ENCODE data around the gene TPD52L2. TPM values are rescaled to one million over a fixed set of nuclear protein-coding genes. Genes with fewer than 3 reads are reported as not detected.

TPD52L2 gene
- total RNA-seq, 1 donor from 2014 or later, result 57.4 TPM

DNA sequence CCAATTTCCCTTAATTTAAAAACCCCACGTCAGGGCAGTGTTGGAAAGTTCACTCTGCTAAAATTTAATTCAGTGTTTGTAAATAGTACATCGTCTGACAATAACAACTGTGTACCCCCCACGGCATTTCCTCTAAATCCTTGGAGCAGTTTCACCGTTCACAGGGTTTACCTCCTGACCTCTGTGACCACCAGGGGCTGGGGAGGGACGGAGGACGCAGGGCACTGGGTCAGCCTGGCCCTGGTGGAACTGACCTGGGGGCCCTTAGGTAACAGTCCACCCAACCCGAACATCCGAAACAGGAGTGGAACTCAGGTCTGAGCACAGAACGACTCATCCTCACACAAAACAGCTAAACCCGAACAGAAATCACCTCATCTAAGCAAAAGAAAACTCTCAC lies 36.1 kb upstream of the TPD52L2 start:
- TF ChIP-seq, protein P1, sequence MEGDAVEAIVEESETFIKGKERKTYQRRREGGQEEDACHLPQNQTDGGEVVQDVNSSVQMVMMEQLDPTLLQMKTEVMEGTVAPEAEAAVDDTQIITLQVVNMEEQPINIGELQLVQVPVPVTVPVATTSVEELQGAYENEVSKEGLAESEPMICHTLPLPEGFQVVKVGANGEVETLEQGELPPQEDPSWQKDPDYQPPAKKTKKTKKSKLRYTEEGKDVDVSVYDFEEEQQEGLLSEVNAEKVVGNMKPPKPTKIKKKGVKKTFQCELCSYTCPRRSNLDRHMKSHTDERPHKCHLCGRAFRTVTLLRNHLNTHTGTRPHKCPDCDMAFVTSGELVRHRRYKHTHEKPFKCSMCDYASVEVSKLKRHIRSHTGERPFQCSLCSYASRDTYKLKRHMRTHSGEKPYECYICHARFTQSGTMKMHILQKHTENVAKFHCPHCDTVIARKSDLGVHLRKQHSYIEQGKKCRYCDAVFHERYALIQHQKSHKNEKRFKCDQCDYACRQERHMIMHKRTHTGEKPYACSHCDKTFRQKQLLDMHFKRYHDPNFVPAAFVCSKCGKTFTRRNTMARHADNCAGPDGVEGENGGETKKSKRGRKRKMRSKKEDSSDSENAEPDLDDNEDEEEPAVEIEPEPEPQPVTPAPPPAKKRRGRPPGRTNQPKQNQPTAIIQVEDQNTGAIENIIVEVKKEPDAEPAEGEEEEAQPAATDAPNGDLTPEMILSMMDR (conservative IDR thresholded peaks at IDR 0.05), result peak; percentile 9
- Mint-ChIP-seq H3K27me3 (ENCODE audit: low read depth) (peaks cover 14% of the 10 kb centered on the region), H3K4me3 (peak overlapping the region; percentile 90), H3K9me3 (no peaks in the 10 kb centered on the region), H3K27ac (ENCODE audit: unreplicated experiment) (no peak overlapping the region), H3K4me1 (peaks cover 41% of the 10 kb centered on the region), H3K36me3 (ENCODE audit: low read depth) (no peaks in the 10 kb centered on the region)
- DNase-seq (ENCODE audit: low read depth, low spot score), result no peak

DNA sequence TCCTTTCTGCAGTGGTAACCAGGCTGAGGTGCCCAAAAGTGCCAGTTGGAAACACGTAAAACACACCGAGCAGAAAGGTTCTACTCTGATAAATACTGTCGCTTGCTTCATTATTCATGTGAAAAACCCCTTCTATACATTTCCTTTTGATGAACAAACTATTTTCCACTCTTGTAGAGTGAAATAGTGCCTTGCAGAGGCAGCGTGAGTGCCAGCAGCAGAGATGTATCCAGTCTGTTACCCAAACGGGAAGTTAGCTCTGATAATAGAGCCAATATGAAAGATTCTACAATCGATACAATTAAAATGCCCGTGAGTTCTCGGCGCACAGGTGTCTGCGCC lies 35.5 kb upstream of the TPD52L2 start:
- TF ChIP-seq, protein P1 (conservative IDR thresholded peaks at IDR 0.05), result no peak
- no peak for DNase-seq (ENCODE audit: low read depth, low spot score)
- H3K4me1 Mint-ChIP-seq, result peaks cover 39% of the 10 kb centered on the region
- no peaks in the 10 kb centered on the region for H3K9me3 Mint-ChIP-seq
- H3K27me3 Mint-ChIP-seq (ENCODE audit: low read depth), result peaks cover 14% of the 10 kb centered on the region
- H3K36me3 Mint-ChIP-seq (ENCODE audit: low read depth), result no peaks in the 10 kb centered on the region
- H3K27ac Mint-ChIP-seq (ENCODE audit: unreplicated experiment), result peak overlapping the region; percentile 15
- H3K4me3 Mint-ChIP-seq, result peak overlapping the region; percentile 90

DNA sequence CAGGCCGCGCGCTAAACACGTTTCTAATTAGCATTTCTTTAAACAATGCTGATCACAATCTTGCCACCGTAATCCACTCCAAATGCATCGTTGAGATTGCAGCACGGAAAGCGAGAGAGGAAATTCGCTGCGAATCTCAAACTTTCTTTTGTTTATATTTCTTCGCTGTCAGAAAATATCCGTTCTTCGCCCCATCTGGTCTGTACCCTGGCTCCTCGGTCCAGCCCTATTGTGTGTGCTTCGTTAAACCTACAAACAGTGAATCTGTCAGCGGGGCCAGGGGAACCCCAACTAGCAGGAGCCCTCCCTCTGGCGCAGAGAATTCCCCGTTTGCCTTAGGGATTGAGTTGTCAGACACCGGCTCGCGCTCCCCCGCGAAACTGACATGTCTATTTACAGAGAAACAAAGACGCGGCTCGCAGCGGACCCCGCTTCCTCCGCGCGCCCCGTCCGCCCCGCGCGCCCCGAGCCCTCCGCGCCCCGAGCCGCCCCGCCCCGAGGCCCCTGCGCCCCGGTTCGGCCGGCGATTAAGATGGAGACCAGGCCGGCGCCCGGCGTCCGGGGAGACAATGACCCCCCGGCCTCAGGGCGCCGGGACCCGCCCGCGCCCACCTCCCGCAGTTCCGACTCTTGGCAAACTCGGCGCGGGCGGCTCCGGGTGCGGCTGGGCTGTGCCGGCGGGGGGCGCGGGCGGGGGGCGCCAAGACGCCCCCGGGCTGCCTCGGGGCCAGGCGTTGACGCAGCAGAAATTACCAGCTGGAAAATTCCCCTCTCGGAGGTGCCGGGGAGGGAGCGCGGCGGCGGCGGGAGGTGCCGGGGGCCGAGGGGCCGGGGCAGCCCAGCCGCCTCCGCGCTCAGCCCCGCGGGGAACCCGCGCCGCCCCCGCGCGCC lies 34.9 kb upstream of the TPD52L2 start:
- Mint-ChIP-seq H3K27me3 (ENCODE audit: low read depth) (peaks cover 14% of the 10 kb centered on the region), H3K27ac (ENCODE audit: unreplicated experiment) (peak overlapping the region; percentile 15), H3K4me1 (peaks cover 44% of the 10 kb centered on the region), H3K9me3 (no peaks in the 10 kb centered on the region), H3K4me3 (peak overlapping the region; percentile 90), H3K36me3 (ENCODE audit: low read depth) (no peaks in the 10 kb centered on the region)
- DNase-seq (ENCODE audit: low read depth, low spot score), result no peak
- TF ChIP-seq, protein P1 (conservative IDR thresholded peaks at IDR 0.05), result no peak

DNA sequence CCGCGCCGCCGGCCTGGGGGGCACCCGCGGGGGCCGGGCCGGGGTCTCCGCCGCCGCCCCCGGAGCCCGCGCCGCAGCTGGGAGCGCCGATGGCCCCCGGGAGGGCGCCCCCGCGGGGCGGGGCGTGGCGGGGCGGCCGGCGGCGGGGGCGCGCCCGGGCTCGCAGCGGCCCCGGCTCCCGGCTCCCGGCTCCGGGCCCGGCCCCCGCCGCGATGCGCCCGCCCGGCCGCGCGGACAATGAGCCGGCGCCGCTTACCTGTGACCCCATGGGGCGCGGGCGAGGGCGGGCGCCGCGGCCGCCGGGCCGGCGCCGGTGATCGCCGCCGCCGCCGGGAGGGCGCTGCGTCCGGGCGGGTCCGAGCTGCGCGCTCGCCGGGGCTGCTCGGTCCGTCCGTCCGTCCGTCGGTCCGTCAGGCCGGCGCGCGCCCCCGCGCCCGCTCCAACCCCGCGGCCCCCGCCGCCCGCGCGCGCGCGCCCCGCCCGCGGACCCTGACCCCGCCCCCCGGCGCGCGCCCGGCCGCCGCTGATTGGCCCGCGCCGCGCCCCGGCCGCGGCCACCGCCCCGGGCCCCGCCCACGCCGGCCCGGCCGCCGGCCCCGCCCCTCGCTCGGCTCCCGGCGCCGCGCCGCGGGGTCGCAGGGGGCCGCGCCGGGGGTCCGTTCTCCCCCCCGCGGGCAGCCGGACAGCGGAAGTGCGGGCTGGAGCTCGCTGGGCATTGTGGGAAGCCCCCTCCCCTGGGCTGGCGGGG lies 34.1 kb upstream of the TPD52L2 start, which contains the start of gene ZBTB46:
ZBTB46 (minus strand) TSS at position 424 of the 748 bp plus-strand sequence. CDS start 40,507 bp downstream, outside the sequence.
- H3K4me1 Mint-ChIP-seq, result peaks cover 36% of the 10 kb centered on the region
- peaks cover 14% of the 10 kb centered on the region for H3K27me3 Mint-ChIP-seq (ENCODE audit: low read depth)
- H3K27ac Mint-ChIP-seq (ENCODE audit: unreplicated experiment), result no peak within 1 kb of the TSS
- peak within 1 kb of the TSS; percentile 90 for H3K4me3 Mint-ChIP-seq
- H3K36me3 Mint-ChIP-seq (ENCODE audit: low read depth), result no peaks in the 10 kb centered on the region
- TF ChIP-seq, protein P1 (conservative IDR thresholded peaks at IDR 0.05), result no peak
- DNase-seq (ENCODE audit: low read depth, low spot score), result no peak
- H3K9me3 Mint-ChIP-seq, result no peaks in the 10 kb centered on the region

DNA sequence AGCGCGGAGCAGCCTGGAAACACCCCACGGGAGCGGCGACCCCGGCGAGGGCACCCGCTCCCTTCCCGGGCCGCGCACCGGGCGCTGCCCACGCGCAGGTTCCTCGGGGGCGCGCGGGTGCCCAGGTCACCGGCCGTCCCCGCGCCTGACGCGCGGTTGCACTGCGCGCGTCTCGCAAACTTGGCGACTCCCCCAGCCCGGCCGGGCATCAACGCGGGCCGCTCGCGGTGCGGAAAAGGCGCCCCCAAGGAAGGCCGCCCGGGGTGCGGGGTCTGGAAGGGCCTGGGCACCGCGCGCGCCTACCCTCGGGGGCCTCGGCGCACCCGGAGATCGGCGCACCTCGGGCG lies 33.5 kb upstream of the TPD52L2 start:
- no peak overlapping the region for H3K27ac Mint-ChIP-seq (ENCODE audit: unreplicated experiment)
- H3K27me3 Mint-ChIP-seq (ENCODE audit: low read depth), result peaks cover 14% of the 10 kb centered on the region
- no peak overlapping the region for H3K4me3 Mint-ChIP-seq
- H3K9me3 Mint-ChIP-seq, result no peaks in the 10 kb centered on the region
- TF ChIP-seq, protein P1 (conservative IDR thresholded peaks at IDR 0.05), result no peak
- peaks cover 33% of the 10 kb centered on the region for H3K4me1 Mint-ChIP-seq
- no peak for DNase-seq (ENCODE audit: low read depth, low spot score)
- H3K36me3 Mint-ChIP-seq (ENCODE audit: low read depth), result no peaks in the 10 kb centered on the region
